Measurements from ENCODE around the gene KSR2. TPM values are rescaled to one million over a fixed set of nuclear protein-coding genes. Genes with fewer than 3 reads are reported as not detected.

KSR2 gene
- total RNA-seq, 1 experiment from 2014 or later: 0.30 TPM

GRCh38 chr12:117530796-117531195, 438.0 kb downstream of the KSR2 start:
- no peak for DNase-seq (ENCODE audit: low read depth)

DNA sequence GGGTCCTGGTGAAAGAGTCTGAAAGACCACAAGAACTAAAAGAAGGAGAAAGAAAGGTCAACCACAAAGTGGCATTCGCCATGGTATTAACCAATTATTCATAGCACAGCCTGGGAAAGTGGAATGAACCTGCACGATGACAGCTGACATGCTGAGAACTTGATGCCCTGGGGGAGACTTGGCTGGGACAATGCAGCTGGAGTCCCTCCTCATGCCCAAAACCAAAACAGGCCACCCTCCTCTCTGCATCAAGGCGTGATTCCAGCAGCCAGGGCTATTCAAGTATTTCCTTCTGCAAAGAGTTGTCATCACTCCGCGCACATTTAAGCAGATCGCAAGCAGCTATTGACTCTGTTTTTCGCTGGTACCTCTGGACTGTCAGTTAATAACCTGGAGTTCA, 440.3 kb downstream of the KSR2 start:
- DNase-seq (ENCODE audit: low read depth): peak; percentile 9

- DNase-seq (ENCODE audit: low read depth): no peak
Observed at GRCh38 chr12:117527479-117527855, 441.3 kb downstream of the KSR2 start.

GRCh38 chr12:117526757-117527478, 441.9 kb downstream of the KSR2 start:
- no peak for DNase-seq (ENCODE audit: low read depth)

GRCh38 chr12:117525766-117526165, 443.0 kb downstream of the KSR2 start:
- DNase-seq (ENCODE audit: low read depth): no peak

DNA sequence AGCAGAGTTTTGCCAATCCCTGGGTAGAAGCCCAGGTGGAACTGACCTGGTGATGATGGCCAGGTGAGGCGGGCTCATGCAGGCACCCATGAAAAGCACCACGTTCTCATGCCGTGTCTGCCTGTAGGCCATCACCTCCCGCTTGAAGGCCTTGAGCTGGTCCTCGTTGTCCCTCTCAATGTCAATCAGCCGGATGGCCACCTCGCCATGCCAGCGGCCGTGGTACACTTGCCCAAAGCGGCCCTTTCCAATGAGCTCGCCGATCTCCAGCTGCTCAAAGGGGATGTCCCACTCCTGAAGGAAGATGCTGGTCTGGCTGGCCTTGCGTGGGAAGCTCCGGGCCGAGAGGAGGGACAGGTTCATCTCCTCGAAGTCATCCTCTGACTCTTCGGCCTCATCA, 444.0 kb downstream of the KSR2 start:
- DNase-seq (ENCODE audit: low read depth): no peak

GRCh38 chr12:117523971-117524370, 444.8 kb downstream of the KSR2 start:
- no peak for DNase-seq (ENCODE audit: low read depth)

DNA sequence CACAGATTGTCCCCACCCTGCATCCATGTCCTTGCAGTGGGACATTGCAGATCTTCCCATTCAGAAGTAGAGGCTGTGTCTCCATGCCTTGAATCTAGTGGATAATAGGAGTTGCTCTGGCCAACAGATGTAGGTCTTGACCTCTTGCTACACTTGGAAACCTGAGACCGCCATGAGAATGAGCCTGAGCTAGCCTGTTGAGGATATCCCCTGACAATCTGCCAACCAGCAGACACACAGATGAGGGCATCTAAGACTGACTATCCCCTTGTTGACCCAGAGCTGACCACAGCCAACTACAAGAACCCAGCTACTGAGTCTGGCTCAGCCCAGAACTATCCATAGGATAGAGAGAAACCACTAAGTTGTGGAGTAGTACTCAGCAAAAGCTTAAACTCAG, 446.2 kb downstream of the KSR2 start:
- peak; percentile 17 for DNase-seq (ENCODE audit: low read depth)

DNA sequence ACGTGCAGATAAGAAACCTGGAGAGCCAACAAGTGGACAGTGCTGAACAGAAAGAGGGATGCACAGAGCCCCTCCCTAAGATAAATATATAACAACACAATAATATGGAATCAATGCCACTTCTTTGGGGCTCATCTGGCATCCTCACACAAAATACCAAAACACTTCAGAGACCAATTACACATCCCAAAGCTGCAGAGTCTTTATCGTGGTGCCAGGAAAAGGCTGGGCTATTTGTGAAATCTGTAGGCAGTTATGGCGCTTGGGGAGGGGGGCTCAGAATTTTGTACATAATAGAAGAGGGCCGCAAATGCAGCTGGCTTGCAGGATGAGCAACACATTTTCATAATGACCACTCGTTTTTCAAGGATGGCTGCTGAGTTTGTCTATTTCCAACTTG, 446.9 kb downstream of the KSR2 start:
- DNase-seq (ENCODE audit: low read depth): no peak

DNA sequence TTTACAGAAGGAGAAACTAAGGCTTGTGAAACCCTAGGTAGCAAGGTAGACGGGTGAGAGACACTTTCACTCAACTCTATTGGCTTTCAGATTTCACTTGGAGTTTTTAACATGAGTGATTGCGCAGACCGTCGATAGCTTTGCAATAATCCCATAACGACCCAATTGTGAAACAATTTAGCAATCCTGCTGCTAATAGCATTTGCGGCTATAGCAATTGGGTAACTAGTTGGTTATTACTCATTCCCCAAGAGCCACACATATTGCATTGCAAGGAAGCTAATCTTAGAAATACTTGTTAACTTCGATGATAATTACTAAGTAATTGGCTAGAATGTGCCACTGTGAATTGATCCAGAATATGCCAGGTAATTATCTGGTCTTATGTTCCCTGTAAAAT, 447.4 kb downstream of the KSR2 start:
- no peak for DNase-seq (ENCODE audit: low read depth)

GRCh38 chr12:117518594-117519270, 450.1 kb downstream of the KSR2 start:
- peak; percentile 40 for DNase-seq (ENCODE audit: low read depth)

- DNase-seq (ENCODE audit: low read depth): no peak
Observed at GRCh38 chr12:117517219-117517739, 451.5 kb downstream of the KSR2 start.

- no peak for DNase-seq (ENCODE audit: low read depth)
Observed at GRCh38 chr12:117516034-117516433, 452.8 kb downstream of the KSR2 start.

DNA sequence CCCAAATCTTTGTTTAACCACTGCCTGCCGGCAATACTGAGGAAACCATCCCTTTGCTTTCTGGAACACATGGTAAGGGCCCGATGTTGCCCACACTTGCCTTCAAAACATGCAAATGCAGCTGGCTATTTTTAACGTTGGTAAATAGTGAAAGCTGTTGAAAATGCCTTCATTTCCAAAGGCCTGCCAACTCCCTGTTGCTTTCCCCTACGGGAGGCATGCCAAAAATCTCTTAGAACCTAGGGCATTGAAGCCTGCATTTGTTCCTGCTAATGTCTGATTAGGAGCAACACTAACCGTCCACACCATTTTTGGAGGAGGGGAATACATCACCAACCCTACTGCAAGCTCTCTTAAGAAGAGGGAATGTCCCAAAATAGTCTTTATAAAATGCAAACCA, 454.8 kb downstream of the KSR2 start:
- no peak for DNase-seq (ENCODE audit: low read depth)

- DNase-seq (ENCODE audit: low read depth): no peak
Observed at GRCh38 chr12:117513353-117513752, 455.4 kb downstream of the KSR2 start.

- no peak for DNase-seq (ENCODE audit: low read depth)
Observed at GRCh38 chr12:117508468-117508867, 460.3 kb downstream of the KSR2 start.

DNA sequence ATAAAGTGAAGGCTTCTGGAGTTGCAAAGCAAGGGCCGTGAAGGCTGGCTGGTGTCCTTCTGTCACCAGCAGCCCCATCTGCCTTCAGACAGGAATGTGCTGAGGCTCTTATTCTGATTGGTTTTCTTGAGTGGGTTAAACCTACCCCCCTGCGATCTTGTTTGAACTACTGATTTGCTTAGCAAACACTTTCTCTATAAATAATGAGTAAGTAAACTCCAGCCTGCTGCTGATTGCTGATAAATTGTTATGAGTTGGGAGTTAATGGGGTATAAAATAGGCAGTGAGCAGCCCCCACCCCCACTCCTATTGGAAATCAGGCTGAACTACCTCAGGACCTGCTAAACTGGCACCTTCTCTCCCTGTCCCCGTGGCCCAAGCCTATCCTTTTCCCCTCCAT, 461.2 kb downstream of the KSR2 start:
- no peak for DNase-seq (ENCODE audit: low read depth)

DNA sequence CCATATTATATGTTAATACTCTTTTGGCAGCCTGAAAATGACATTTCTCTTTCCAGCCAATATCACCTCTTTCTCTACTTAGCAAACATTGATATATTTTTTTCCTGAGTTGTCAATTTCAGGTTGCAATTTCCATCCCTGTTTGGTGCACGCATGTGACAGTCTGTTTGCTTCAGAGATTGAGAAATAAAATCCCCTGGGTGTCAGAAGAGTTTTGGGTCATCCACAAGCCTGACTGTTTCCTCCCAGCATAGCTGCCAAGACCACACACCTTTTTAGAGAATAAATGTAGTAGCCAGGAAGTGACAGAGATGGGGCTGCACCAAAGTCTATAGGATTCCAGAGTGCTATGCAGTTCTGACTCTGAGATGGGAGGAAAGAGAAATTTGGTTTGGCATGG, 462.5 kb downstream of the KSR2 start:
- DNase-seq (ENCODE audit: low read depth): no peak

GRCh38 chr12:117502633-117503032, 466.2 kb downstream of the KSR2 start:
- DNase-seq (ENCODE audit: low read depth): no peak

DNA sequence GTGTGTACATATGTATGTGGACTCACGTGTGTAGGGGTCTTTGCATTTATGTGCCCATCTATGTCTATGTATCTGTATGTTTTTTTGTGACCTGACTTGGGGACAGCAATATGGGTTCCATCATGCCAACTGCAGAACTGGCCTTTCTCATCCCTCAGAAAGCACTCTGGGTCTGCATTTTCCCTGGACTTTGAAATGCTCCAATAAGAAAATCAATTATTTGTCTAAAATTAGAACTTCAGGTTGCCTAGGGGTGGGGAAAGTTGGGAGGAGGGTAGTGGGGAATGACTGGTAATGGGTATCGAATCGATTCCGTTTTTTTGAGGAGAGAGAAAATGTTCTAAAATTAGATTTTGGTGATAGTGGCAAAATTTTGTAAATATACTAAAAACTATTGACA, 466.6 kb downstream of the KSR2 start:
- DNase-seq (ENCODE audit: low read depth): no peak

GRCh38 chr12:117501076-117501869, 467.5 kb downstream of the KSR2 start:
- no peak for DNase-seq (ENCODE audit: low read depth)

DNA sequence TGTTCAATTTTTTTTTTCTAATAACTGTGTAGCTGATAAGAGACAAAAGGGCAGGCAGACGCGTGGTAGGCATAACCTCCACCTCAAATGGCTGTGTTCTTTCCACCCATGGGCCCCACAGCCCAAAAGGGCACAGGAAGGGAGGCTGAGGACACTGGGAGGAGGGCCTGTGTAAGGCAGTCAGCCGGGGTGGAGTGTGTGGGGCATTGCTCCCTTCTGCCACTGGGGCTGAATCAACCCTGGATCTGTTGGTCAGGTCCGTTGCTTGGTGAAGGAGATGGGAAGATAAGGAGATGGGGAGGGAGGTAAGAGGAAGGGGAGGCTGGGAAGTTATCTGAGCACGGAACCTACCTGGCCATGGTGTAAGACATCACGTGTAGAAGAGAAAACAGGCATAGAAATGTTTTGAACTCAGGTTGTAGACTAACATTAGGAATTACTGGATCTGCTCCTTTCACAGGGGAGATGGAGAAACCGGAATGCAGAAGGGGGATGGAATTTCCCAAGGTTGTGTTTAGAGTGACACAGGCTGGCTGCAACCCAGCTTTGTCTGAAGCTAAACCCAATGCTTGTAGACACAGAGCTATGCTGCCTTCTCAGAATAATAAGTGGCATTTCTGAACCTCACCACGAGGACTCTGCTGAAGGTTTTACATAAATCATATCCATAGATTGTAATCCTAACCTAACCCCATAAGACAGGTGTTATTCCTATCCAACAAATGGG, 468.9 kb downstream of the KSR2 start:
- DNase-seq (ENCODE audit: low read depth): peak; percentile 22

Measured in M059J (cell line).